ENCODE results near the gene ARMH2.
"Not testable (repeated sequence)": the region's sequence is repeated elsewhere in the genome, so short reads cannot be mapped to it uniquely, and the experiment has no call there.

Gene ARMH2

GRCh38 chr6:24761193-24761835 lies 37.4 kb downstream of the ARMH2 start:
- Histone ChIP-seq H3K36me3 (ENCODE audit: control insufficient read depth in 1 of 2, insufficient read depth in 2 of 2, low read length in 2 of 2) (no peaks in the 10 kb centered on the region), H3K27ac (ENCODE audit: low read length) (no peak overlapping the region), H3K27me3 (ENCODE audit: low read depth, low read length) (no peaks in the 10 kb centered on the region), H3K9me3 (ENCODE audit: control insufficient read depth in 1 of 2, low read length in 2 of 2) (no peaks in the 10 kb centered on the region), H3K4me1 (ENCODE audit: control insufficient read depth in 1 of 2, insufficient read depth in 2 of 2, low read length in 2 of 2) (no peaks in the 10 kb centered on the region), H3K4me3 (ENCODE audit: low read depth in 1 of 2, low read length in 2 of 2) (no peak overlapping the region)

GRCh38 chr6:24760210-24760609 lies 38.5 kb downstream of the ARMH2 start:
- H3K27ac ChIP-seq (ENCODE audit: low read length) = no peak overlapping the region
- no peaks in the 10 kb centered on the region for H3K36me3 ChIP-seq (ENCODE audit: control insufficient read depth in 1 of 2, insufficient read depth in 2 of 2, low read length in 2 of 2)
- no peaks in the 10 kb centered on the region for H3K27me3 ChIP-seq (ENCODE audit: low read depth, low read length)

GRCh38 chr6:24759718-24760117 lies 39.0 kb downstream of the ARMH2 start:
- no peaks in the 10 kb centered on the region for H3K9me3 ChIP-seq (ENCODE audit: control insufficient read depth in 1 of 2, low read length in 2 of 2)
- no peaks in the 10 kb centered on the region for H3K36me3 ChIP-seq (ENCODE audit: control insufficient read depth in 1 of 2, insufficient read depth in 2 of 2, low read length in 2 of 2)
- H3K27me3 ChIP-seq (ENCODE audit: low read depth, low read length) = no peaks in the 10 kb centered on the region
- H3K27ac ChIP-seq (ENCODE audit: low read length) = no peak overlapping the region
- no peak overlapping the region for H3K4me3 ChIP-seq (ENCODE audit: low read depth in 1 of 2, low read length in 2 of 2)
- H3K4me1 ChIP-seq (ENCODE audit: control insufficient read depth in 1 of 2, insufficient read depth in 2 of 2, low read length in 2 of 2) = no peaks in the 10 kb centered on the region

More at GRCh38 chr6:24760210-24760609, 38.5 kb downstream of the ARMH2 start:
- Histone ChIP-seq H3K4me1 (ENCODE audit: control insufficient read depth in 1 of 2, insufficient read depth in 2 of 2, low read length in 2 of 2) (no peaks in the 10 kb centered on the region), H3K9me3 (ENCODE audit: control insufficient read depth in 1 of 2, low read length in 2 of 2) (no peaks in the 10 kb centered on the region), H3K4me3 (ENCODE audit: low read depth in 1 of 2, low read length in 2 of 2) (no peak overlapping the region)

GRCh38 chr6:24757611-24758010 lies 41.1 kb downstream of the ARMH2 start:
- no peaks in the 10 kb centered on the region for H3K36me3 ChIP-seq (ENCODE audit: control insufficient read depth in 1 of 2, insufficient read depth in 2 of 2, low read length in 2 of 2)
- H3K27me3 ChIP-seq (ENCODE audit: low read depth, low read length) = no peaks in the 10 kb centered on the region
- H3K9me3 ChIP-seq (ENCODE audit: control insufficient read depth in 1 of 2, low read length in 2 of 2) = no peaks in the 10 kb centered on the region
- no peaks in the 10 kb centered on the region for H3K4me1 ChIP-seq (ENCODE audit: control insufficient read depth in 1 of 2, insufficient read depth in 2 of 2, low read length in 2 of 2)
- no peak overlapping the region for H3K4me3 ChIP-seq (ENCODE audit: low read depth in 1 of 2, low read length in 2 of 2)
- no peak overlapping the region for H3K27ac ChIP-seq (ENCODE audit: low read length)

GRCh38 chr6:24755279-24755678 lies 43.4 kb downstream of the ARMH2 start:
- no peaks in the 10 kb centered on the region for H3K9me3 ChIP-seq (ENCODE audit: control insufficient read depth in 1 of 2, low read length in 2 of 2)
- H3K36me3 ChIP-seq (ENCODE audit: control insufficient read depth in 1 of 2, insufficient read depth in 2 of 2, low read length in 2 of 2) = no peaks in the 10 kb centered on the region
- H3K4me3 ChIP-seq (ENCODE audit: low read depth in 1 of 2, low read length in 2 of 2) = no peak overlapping the region
- no peaks in the 10 kb centered on the region for H3K4me1 ChIP-seq (ENCODE audit: control insufficient read depth in 1 of 2, insufficient read depth in 2 of 2, low read length in 2 of 2)
- H3K27me3 ChIP-seq (ENCODE audit: low read depth, low read length) = no peaks in the 10 kb centered on the region
- no peak overlapping the region for H3K27ac ChIP-seq (ENCODE audit: low read length)

GRCh38 chr6:24754378-24754777 lies 44.3 kb downstream of the ARMH2 start:
- H3K27me3 ChIP-seq (ENCODE audit: low read depth, low read length); H3K36me3 ChIP-seq (ENCODE audit: control insufficient read depth in 1 of 2, insufficient read depth in 2 of 2, low read length in 2 of 2); H3K27ac ChIP-seq (ENCODE audit: low read length); H3K9me3 ChIP-seq (ENCODE audit: control insufficient read depth in 1 of 2, low read length in 2 of 2); H3K4me1 ChIP-seq (ENCODE audit: control insufficient read depth in 1 of 2, insufficient read depth in 2 of 2, low read length in 2 of 2); H3K4me3 ChIP-seq (ENCODE audit: low read depth in 1 of 2, low read length in 2 of 2): not testable (repeated sequence)

- Histone ChIP-seq H3K27me3 (ENCODE audit: low read depth, low read length) (no peaks in the 10 kb centered on the region), H3K4me3 (ENCODE audit: low read depth in 1 of 2, low read length in 2 of 2) (no peak overlapping the region), H3K4me1 (ENCODE audit: control insufficient read depth in 1 of 2, insufficient read depth in 2 of 2, low read length in 2 of 2) (no peaks in the 10 kb centered on the region), H3K9me3 (ENCODE audit: control insufficient read depth in 1 of 2, low read length in 2 of 2) (no peaks in the 10 kb centered on the region), H3K36me3 (ENCODE audit: control insufficient read depth in 1 of 2, insufficient read depth in 2 of 2, low read length in 2 of 2) (no peaks in the 10 kb centered on the region), H3K27ac (ENCODE audit: low read length) (no peak overlapping the region)
These were observed 45.2 kb downstream of the ARMH2 start for GRCh38 chr6:24753545-24753944.

- Histone ChIP-seq H3K36me3 (ENCODE audit: control insufficient read depth in 1 of 2, insufficient read depth in 2 of 2, low read length in 2 of 2) (no peaks in the 10 kb centered on the region), H3K27ac (ENCODE audit: low read length) (no peak overlapping the region), H3K9me3 (ENCODE audit: control insufficient read depth in 1 of 2, low read length in 2 of 2) (no peaks in the 10 kb centered on the region), H3K4me3 (ENCODE audit: low read depth in 1 of 2, low read length in 2 of 2) (no peak overlapping the region), H3K27me3 (ENCODE audit: low read depth, low read length) (no peaks in the 10 kb centered on the region), H3K4me1 (ENCODE audit: control insufficient read depth in 1 of 2, insufficient read depth in 2 of 2, low read length in 2 of 2) (no peaks in the 10 kb centered on the region)
These were observed 45.7 kb downstream of the ARMH2 start for GRCh38 chr6:24752917-24753492.

- Histone ChIP-seq H3K9me3 (ENCODE audit: control insufficient read depth in 1 of 2, low read length in 2 of 2) (no peaks in the 10 kb centered on the region), H3K27me3 (ENCODE audit: low read depth, low read length) (no peaks in the 10 kb centered on the region), H3K4me3 (ENCODE audit: low read depth in 1 of 2, low read length in 2 of 2) (no peak overlapping the region), H3K4me1 (ENCODE audit: control insufficient read depth in 1 of 2, insufficient read depth in 2 of 2, low read length in 2 of 2) (no peaks in the 10 kb centered on the region), H3K36me3 (ENCODE audit: control insufficient read depth in 1 of 2, insufficient read depth in 2 of 2, low read length in 2 of 2) (no peaks in the 10 kb centered on the region), H3K27ac (ENCODE audit: low read length) (no peak overlapping the region)
These were observed 46.2 kb downstream of the ARMH2 start for GRCh38 chr6:24752503-24752902.

- not testable (repeated sequence) for H3K27ac ChIP-seq (ENCODE audit: low read length); H3K27me3 ChIP-seq (ENCODE audit: low read depth, low read length); H3K9me3 ChIP-seq (ENCODE audit: control insufficient read depth in 1 of 2, low read length in 2 of 2); H3K4me1 ChIP-seq (ENCODE audit: control insufficient read depth in 1 of 2, insufficient read depth in 2 of 2, low read length in 2 of 2); H3K36me3 ChIP-seq (ENCODE audit: control insufficient read depth in 1 of 2, insufficient read depth in 2 of 2, low read length in 2 of 2); H3K4me3 ChIP-seq (ENCODE audit: low read depth in 1 of 2, low read length in 2 of 2)
These were observed 47.8 kb downstream of the ARMH2 start for GRCh38 chr6:24750878-24751277.

- Histone ChIP-seq H3K4me3 (ENCODE audit: low read depth in 1 of 2, low read length in 2 of 2) (no peak overlapping the region), H3K36me3 (ENCODE audit: control insufficient read depth in 1 of 2, insufficient read depth in 2 of 2, low read length in 2 of 2) (no peaks in the 10 kb centered on the region), H3K4me1 (ENCODE audit: control insufficient read depth in 1 of 2, insufficient read depth in 2 of 2, low read length in 2 of 2) (no peaks in the 10 kb centered on the region), H3K9me3 (ENCODE audit: control insufficient read depth in 1 of 2, low read length in 2 of 2) (no peaks in the 10 kb centered on the region), H3K27me3 (ENCODE audit: low read depth, low read length) (no peaks in the 10 kb centered on the region), H3K27ac (ENCODE audit: low read length) (no peak overlapping the region)
These were observed 49.4 kb downstream of the ARMH2 start for GRCh38 chr6:24749297-24749696.

All from muscle layer of duodenum (tissue), 2 donors.